Spleen (tissue), 11 donors: Measurements from ENCODE around the gene AHNAK2. TPM values are rescaled to one million over a fixed set of nuclear protein-coding genes. Genes with fewer than 3 reads are reported as not detected.

Source experiments
- DNase-seq: peaks from one replicate; pipeline ENCODE4 v3.0.0-alpha.2; 2020
- H3K27ac ChIP-seq, 8 donors: fragments of 200-600 bp; sonication (generic) in 7 of 8; 1 replicate in 4 of 8; 2 replicates in 4 of 8; pipeline versions ENCODE4 v1.5.0 to v1.8.0; 2016 to 2021; ENCODE audit warnings: inconsistent platforms in 4 of 8, mild to moderate bottlenecking in 4 of 8, moderate library complexity in 1 of 8
- H3K27me3 ChIP-seq, 7 donors: fragments of 200-600 bp; sonication (generic) in 6 of 7; replicated peaks in 1 of 7; 1 replicate in 4 of 7; 2 replicates in 3 of 7; pipeline versions ENCODE4 v1.5.0 to v1.8.0; 2016 to 2021; ENCODE audit warnings: inconsistent platforms in 3 of 7, mild to moderate bottlenecking in 1 of 7
- H3K36me3 ChIP-seq, 6 donors: fragments of 200-600 bp; sonication (generic) in 5 of 6; 1 replicate in 4 of 6; 2 replicates in 2 of 6; pipeline versions ENCODE4 v1.5.0 to v1.8.0; 2016 to 2021; ENCODE audit warnings: inconsistent platforms in 2 of 6
- H3K4me1 ChIP-seq, 6 donors: fragments of 200-600 bp; sonication (generic) in 5 of 6; 1 replicate in 3 of 6; 2 replicates in 3 of 6; pipeline versions ENCODE4 v1.5.0 to v1.8.0; 2016 to 2021; ENCODE audit warnings: inconsistent platforms in 3 of 6
- H3K4me3 ChIP-seq, 8 donors: fragments of 200-600 bp; sonication (generic) in 7 of 8; 1 replicate in 4 of 8; 2 replicates in 4 of 8; pipeline versions ENCODE4 v1.5.0 to v1.8.0; 2016 to 2021; ENCODE audit warnings: inconsistent platforms in 4 of 8, mild to moderate bottlenecking in 4 of 8, moderate library complexity in 2 of 8
- H3K9me3 ChIP-seq, 8 donors: fragments of 200-600 bp; sonication (generic) in 7 of 8; 1 replicate in 4 of 8; 2 replicates in 4 of 8; pipeline versions ENCODE4 v1.5.0 to v1.8.0; 2016 to 2021; ENCODE audit warnings: inconsistent platforms in 4 of 8
- CTCF ChIP-seq, 11 experiments: fragments of 200-600 bp in 7 of 11; fragments of 450-650 bp in 4 of 11; sonication (generic) in 4 of 11; IDR thresholded peaks in 8 of 11; conservative IDR thresholded peaks in 3 of 11; 1 replicate in 7 of 11; 2 replicates in 4 of 11; pipeline versions ENCODE4 v1.4.0 to v1.8.0; 2016 to 2021; ENCODE audit warnings: antibody characterized with exemption in 11 of 11, inconsistent platforms in 4 of 11, mild to moderate bottlenecking in 1 of 11
- POLR2A ChIP-seq, 3 donors: fragments of 450-650 bp; IDR thresholded peaks; one replicate each; pipeline ENCODE4 v1.5.1; 2017; ENCODE audit warnings: antibody characterized with exemption in 3 of 3, mild to moderate bottlenecking in 1 of 3
- POLR2AphosphoS5 ChIP-seq, 3 donors: sonication (generic); formaldehyde crosslinking; IDR thresholded peaks; one replicate each; pipeline ENCODE4 v1.5.1; 2017; ENCODE audit warnings: antibody characterized with exemption in 3 of 3
- WGBS, 5 donors: extraction: QIAGEN DNeasy Blood & Tissue Kit in 3 of 5; methylation state at CpG; one replicate each; pipeline versions ENCODE4 v1.1.5 to v1.1.7; 2013 to 2018; 5-methylcytosine and 5-hydroxymethylcytosine counted together
- intact Hi-C: fragments of 100-400 bp; cut with DNase I; formaldehyde crosslinking; loops from one replicate; pipeline ENCODE4 v1.15.0; 2023; ENCODE audit warnings: low total_unique reads
- polyA plus RNA-seq, 3 donors: library from polyadenylated mRNA; stranded (reverse); fragments of 200-250 nt; gene quantifications; one replicate each; pipeline ENCODE4 v1.2.1, GENCODE V29; 2013
- total RNA-seq, 7 donors: library from RNA; depleted of rRNA in 3 of 7; stranded (reverse); fragments of >200 nt in 3 of 7; fragmentation: NEBNext Ultra II Directional in 4 of 7; extraction: Animal tissue kit (Norgen Biotek cat#: 25700) in 4 of 7; gene quantifications; one replicate each; pipeline versions ENCODE4 v1.1.0 to v1.2.1, GENCODE V29; 2016 to 2021
- donor health status: healthy with polysubstance abuse.
- donor health status: DM: no; HTN: no; CAD: no; lungs with moderate emphysema.
- donor health status: DM: no; HTN: no; CAD: no.
- donor health status: Bipolar disorder and iron deficiency.
- donor health status: healthy.
- donor health status: DM: no; HTN: no; CAD: no.
- donor health status: DM: yes; HTN: yes; CAD: no.

AHNAK2 gene
- total and polyA plus RNA-seq, 10 donors: 0.26 to 1.3 (median 0.71) TPM

- no peak for TF ChIP-seq CTCF (IDR thresholded peaks at IDR 0.05 in 8 of 11, conservative IDR thresholded peaks at IDR 0.05 in 3 of 11)
- TF ChIP-seq POLR2A (IDR thresholded peaks at IDR 0.05): no peak
- no peak for TF ChIP-seq POLR2AphosphoS5 (IDR thresholded peaks at IDR 0.05)
- intact Hi-C loops: no loop called here
- Histone ChIP-seq H3K4me3 (no peak overlapping the region), H3K27ac (no peak overlapping the region), H3K9me3 (no peaks in the 10 kb centered on the region), H3K4me1 (peaks cover 0 to 2% (median 0%) of the 10 kb centered on the region in 6 donors), H3K36me3 (peaks cover 0 to 62% (median 37%) of the 10 kb centered on the region in 6 donors), H3K27me3 (no peaks in the 10 kb centered on the region)
- 81 to 94% (median 92%) methylated on average over 20 to 21 of the region's 21 CpGs for WGBS, 5 donors
- DNase-seq: no peak
These were observed 28.8 kb upstream of the AHNAK2 start for GRCh38 chr14:105006831-105007592.

GRCh38 chr14:105005929-105006830 lies 28.0 kb upstream of the AHNAK2 start:
- Histone ChIP-seq H3K27ac (no peak overlapping the region), H3K4me1 (no peaks in the 10 kb centered on the region), H3K27me3 (no peaks in the 10 kb centered on the region), H3K36me3 (peaks cover 0 to 53% (median 32%) of the 10 kb centered on the region in 6 donors), H3K4me3 (no peak overlapping the region), H3K9me3 (no peaks in the 10 kb centered on the region)
- DNase-seq: no peak
- 91 to 99% (median 93%) methylated on average over 11 to 21 of the region's 21 CpGs for WGBS, 5 donors
- TF ChIP-seq POLR2A (IDR thresholded peaks at IDR 0.05): no peak
- no peak for TF ChIP-seq POLR2AphosphoS5 (IDR thresholded peaks at IDR 0.05)
- TF ChIP-seq CTCF (IDR thresholded peaks at IDR 0.05 in 8 of 11, conservative IDR thresholded peaks at IDR 0.05 in 3 of 11): no peak
- intact Hi-C loops: no loop called here

GRCh38 chr14:105005329-105005928 lies 27.3 kb upstream of the AHNAK2 start:
- intact Hi-C loops: no loop called here
- TF ChIP-seq POLR2A (IDR thresholded peaks at IDR 0.05) (no peak), POLR2AphosphoS5 (IDR thresholded peaks at IDR 0.05) (peak in 1 of 3 donors; percentile 13), CTCF (IDR thresholded peaks at IDR 0.05 in 8 of 11, conservative IDR thresholded peaks at IDR 0.05 in 3 of 11) (no peak)
- DNase-seq: peak; percentile 61
- WGBS, 5 donors: 86 to 90% (median 88%) methylated on average over 9 to 20 of the region's 20 CpGs
- Histone ChIP-seq H3K36me3 (peaks cover 0 to 46% (median 24%) of the 10 kb centered on the region in 6 donors), H3K9me3 (no peaks in the 10 kb centered on the region), H3K4me1 (no peaks in the 10 kb centered on the region), H3K27me3 (no peaks in the 10 kb centered on the region), H3K27ac (no peak overlapping the region), H3K4me3 (no peak overlapping the region)
